Keratinocyte (primary cell): ENCODE results near the gene C22orf39. TPM values are rescaled to one million over a fixed set of nuclear protein-coding genes. Genes with fewer than 3 reads are reported as not detected.

Experiments
- DNase-seq: peaks from one replicate; pipeline ENCODE4 v3.0.0-alpha.2; 2011; ENCODE audit warnings: low read depth, missing footprints, low spot score
- FAIRE-seq: peaks from 2 replicates; lab custom pipeline; 2011; peaks lifted over from hg19 to GRCh38; lab: Jason Lieb, UNC
- H2AFZ ChIP-seq: 2 replicates; pipeline ENCODE4 v1.6.0; 2012; ENCODE audit warnings: low read length, control low read depth, inconsistent platforms; ENCODE audit not compliant: control insufficient read depth
- H3K27ac ChIP-seq: 2 replicates; pipeline ENCODE4 v1.5.1; 2011; ENCODE audit warnings: low read length; ENCODE audit not compliant: control insufficient read depth, insufficient read depth
- H3K27me3 ChIP-seq: 3 replicates; pipeline ENCODE4 v1.6.0; 2011; ENCODE audit warnings: low read length; ENCODE audit not compliant: control insufficient read depth, insufficient read depth; ENCODE audit errors: extremely low read depth
- H3K36me3 ChIP-seq, 2 experiments: 2 replicates in 1 of 2; 3 replicates in 1 of 2; pipeline ENCODE4 v1.5.1; 2011; ENCODE audit warnings: low read length in 2 of 2, mild to moderate bottlenecking in 1 of 2; ENCODE audit not compliant: control insufficient read depth in 2 of 2, insufficient read depth in 2 of 2; ENCODE audit errors: extremely low read depth in 1 of 2
- H3K4me1 ChIP-seq: 3 replicates; pipeline ENCODE4 v1.5.1; 2011; ENCODE audit warnings: low read length; ENCODE audit not compliant: control insufficient read depth, insufficient read depth; ENCODE audit errors: extremely low read depth
- H3K4me2 ChIP-seq: 3 replicates; pipeline ENCODE4 v1.6.0; 2011; ENCODE audit warnings: low read depth, low read length; ENCODE audit not compliant: control insufficient read depth, insufficient read depth; ENCODE audit errors: extremely low read depth
- H3K4me3 ChIP-seq, 3 experiments: fragments of 200-600 bp in 1 of 3; sonication (generic) in 1 of 3; 2 replicates in 2 of 3; 3 replicates in 1 of 3; pipeline ENCODE4 v1.5.1; 2011 to 2016; ENCODE audit warnings: low read length in 3 of 3, mild to moderate bottlenecking in 3 of 3, control low read depth in 2 of 3, inconsistent platforms in 1 of 3, low read depth in 1 of 3, mixed read lengths in 1 of 3, mixed run types in 1 of 3, moderate library complexity in 1 of 3; ENCODE audit not compliant: control insufficient read depth in 2 of 3, insufficient read depth in 2 of 3; ENCODE audit errors: extremely low read depth in 1 of 3
- H3K79me2 ChIP-seq: 2 replicates; pipeline ENCODE4 v1.6.0; 2012; ENCODE audit warnings: low read length; ENCODE audit not compliant: control insufficient read depth, insufficient read depth
- H3K9ac ChIP-seq: 3 replicates; pipeline ENCODE4 v1.6.0; 2011; ENCODE audit warnings: low read length; ENCODE audit not compliant: control insufficient read depth, insufficient read depth; ENCODE audit errors: extremely low read depth
- H3K9me1 ChIP-seq: 3 replicates; pipeline ENCODE4 v1.6.0; 2011; ENCODE audit warnings: low read length; ENCODE audit not compliant: control insufficient read depth, insufficient read depth; ENCODE audit errors: extremely low read depth
- H3K9me3 ChIP-seq: 2 replicates; pipeline ENCODE4 v1.5.1; 2012; ENCODE audit warnings: low read depth, low read length; ENCODE audit not compliant: control insufficient read depth
- H4K20me1 ChIP-seq: 3 replicates; pipeline ENCODE4 v1.6.0; 2011; ENCODE audit warnings: low read length; ENCODE audit not compliant: control insufficient read depth, insufficient read depth; ENCODE audit errors: extremely low read depth
- EZH2 ChIP-seq: IDR thresholded peaks from one replicate; pipeline ENCODE4 v1.6.1; 2012; ENCODE audit warnings: inconsistent platforms, mild to moderate bottlenecking, low read length, moderate library complexity
- dilution Hi-C: fragments of 300-500 bp; cut with MboI; formaldehyde crosslinking; loops from one replicate; pipeline ENCODE4 v1.7.0; 2020; ENCODE audit warnings: low sequenced_read_pairs; ENCODE audit not compliant: extremely low pct_ligation_motif_present
- polyA plus RNA-seq, 5 experiments: library from polyadenylated mRNA; depleted of rRNA in 3 of 5; stranded (reverse) in 3 of 5; stranded (forward) in 1 of 5; unstranded in 1 of 5; fragments of >200 nt; gene quantifications; 1 replicate in 1 of 5; 2 replicates in 3 of 5; 3 replicates in 1 of 5; pipeline versions ENCODE4 v1.2.1 to v1.2.3, GENCODE V29; 2011 to 2012; ENCODE audit warnings: missing spikeins in 2 of 5, low read depth in 1 of 5, low replicate concordance in 1 of 5
- TF ChIP-seq, protein P1 (sequence below), 3 experiments: IDR thresholded peaks in 1 of 3; conservative IDR thresholded peaks in 1 of 3; optimal IDR thresholded peaks in 1 of 3; 2 replicates in 2 of 3; 3 replicates in 1 of 3; pipeline versions ENCODE3 to v1.5.1; 2011; ENCODE audit warnings: low read length in 3 of 3, mild to moderate bottlenecking in 3 of 3, moderate library complexity in 2 of 3, control low read depth in 1 of 3, inconsistent platforms in 1 of 3; ENCODE audit not compliant: insufficient read depth in 2 of 3; ENCODE audit errors: extremely low read depth in 1 of 3

C22orf39 gene
- polyA plus RNA-seq, 1 donor (not counting 4 experiments of a cell fraction or from before 2014, with no cell fraction given) = 13.8 TPM

DNA sequence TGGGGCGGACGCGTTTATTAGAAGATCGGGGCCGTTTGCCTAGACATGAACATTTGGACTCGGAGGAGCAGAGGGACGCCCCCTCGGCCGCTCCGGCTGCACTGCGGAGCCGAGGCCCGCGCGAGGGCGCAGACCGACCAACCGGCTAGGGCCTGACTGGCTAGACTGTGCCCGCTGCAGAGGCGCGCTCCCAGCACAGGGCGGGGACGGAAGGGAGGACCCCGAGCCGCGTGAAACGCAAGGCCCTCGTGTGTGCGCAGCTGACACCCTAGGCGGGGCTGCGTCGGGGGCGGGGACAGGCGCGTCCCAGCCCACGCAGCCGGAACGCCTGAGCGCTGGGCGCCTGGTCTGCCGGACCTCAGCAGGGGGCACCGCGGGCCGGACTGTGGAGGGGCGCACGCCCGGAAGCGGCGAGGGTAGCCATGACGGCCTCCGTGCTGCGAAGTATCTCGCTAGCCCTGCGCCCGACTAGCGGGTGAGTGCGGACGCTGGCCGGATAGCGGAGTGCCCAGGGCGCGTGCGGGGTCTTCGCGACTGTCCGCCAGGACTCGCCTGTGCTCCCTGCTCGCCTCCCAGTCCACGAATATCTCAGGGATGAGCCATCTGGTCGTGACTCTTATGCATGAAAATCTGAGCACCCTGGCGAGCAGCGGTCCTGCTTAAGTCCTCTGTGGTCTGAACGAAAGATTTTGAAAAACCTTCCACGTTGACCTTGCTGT, 15.2 kb downstream of the C22orf39 start, which contains the start of gene MRPL40:
TSS of gene MRPL40 (plus strand) at position 413 of the 719 bp plus-strand sequence. CDS start at position 423, 10 bp downstream.
- H3K27ac ChIP-seq = peak within 1 kb of the TSS; percentile 94
- H3K9me1 ChIP-seq = peaks cover 2% of the 10 kb centered on the region
- peak within 1 kb of the TSS; percentile 66 for H3K4me2 ChIP-seq
- H3K4me3 ChIP-seq = peak within 1 kb of the TSS; percentile 79 to 97 (median 92)
- DNase-seq (peak; percentile 68), FAIRE-seq (no peak)
- TF ChIP-seq, protein P1, sequence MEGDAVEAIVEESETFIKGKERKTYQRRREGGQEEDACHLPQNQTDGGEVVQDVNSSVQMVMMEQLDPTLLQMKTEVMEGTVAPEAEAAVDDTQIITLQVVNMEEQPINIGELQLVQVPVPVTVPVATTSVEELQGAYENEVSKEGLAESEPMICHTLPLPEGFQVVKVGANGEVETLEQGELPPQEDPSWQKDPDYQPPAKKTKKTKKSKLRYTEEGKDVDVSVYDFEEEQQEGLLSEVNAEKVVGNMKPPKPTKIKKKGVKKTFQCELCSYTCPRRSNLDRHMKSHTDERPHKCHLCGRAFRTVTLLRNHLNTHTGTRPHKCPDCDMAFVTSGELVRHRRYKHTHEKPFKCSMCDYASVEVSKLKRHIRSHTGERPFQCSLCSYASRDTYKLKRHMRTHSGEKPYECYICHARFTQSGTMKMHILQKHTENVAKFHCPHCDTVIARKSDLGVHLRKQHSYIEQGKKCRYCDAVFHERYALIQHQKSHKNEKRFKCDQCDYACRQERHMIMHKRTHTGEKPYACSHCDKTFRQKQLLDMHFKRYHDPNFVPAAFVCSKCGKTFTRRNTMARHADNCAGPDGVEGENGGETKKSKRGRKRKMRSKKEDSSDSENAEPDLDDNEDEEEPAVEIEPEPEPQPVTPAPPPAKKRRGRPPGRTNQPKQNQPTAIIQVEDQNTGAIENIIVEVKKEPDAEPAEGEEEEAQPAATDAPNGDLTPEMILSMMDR (optimal IDR thresholded peaks at IDR 0.05 in 1 of 3, IDR thresholded peaks at IDR 0.05 in 1 of 3, conservative IDR thresholded peaks at IDR 0.05 in 1 of 3; ENCODE audit: extremely low read depth in 1 of 3, insufficient read depth in 2 of 3, low read length in 3 of 3) = no peak
- no peak for TF ChIP-seq EZH2
- H3K27me3 ChIP-seq = no peaks in the 10 kb centered on the region
- peak within 1 kb of the TSS; percentile 96 for H2AFZ ChIP-seq
- dilution Hi-C loops = no loop called here
- H3K36me3 ChIP-seq = peaks cover 7 to 23% of the 10 kb centered on the region in 2 experiments
- H3K79me2 ChIP-seq = peaks cover 38% of the 10 kb centered on the region
- peaks cover 12% of the 10 kb centered on the region for H4K20me1 ChIP-seq
- H3K9me3 ChIP-seq = no peaks in the 10 kb centered on the region
- H3K9ac ChIP-seq = peak within 1 kb of the TSS; percentile 96
- H3K4me1 ChIP-seq = peaks cover 25% of the 10 kb centered on the region

- H3K27me3 ChIP-seq = no peaks in the 10 kb centered on the region
- peaks cover 4 to 22% of the 10 kb centered on the region in 2 experiments for H3K36me3 ChIP-seq
- H3K79me2 ChIP-seq = peaks cover 44% of the 10 kb centered on the region
- H2AFZ ChIP-seq = peak within 1 kb of the TSS; percentile 96
- TF ChIP-seq, protein P1 (optimal IDR thresholded peaks at IDR 0.05 in 1 of 3, IDR thresholded peaks at IDR 0.05 in 1 of 3, conservative IDR thresholded peaks at IDR 0.05 in 1 of 3; ENCODE audit: extremely low read depth in 1 of 3, insufficient read depth in 2 of 3, low read length in 3 of 3) = no peak
- TF ChIP-seq EZH2 = no peak
- peak within 1 kb of the TSS; percentile 96 for H3K4me2 ChIP-seq
- H3K27ac ChIP-seq = peak within 1 kb of the TSS; percentile 94
- dilution Hi-C loops = no loop called here
- FAIRE-seq (no peak), DNase-seq (no peak)
- H3K4me1 ChIP-seq = peaks cover 25% of the 10 kb centered on the region
- H3K9me1 ChIP-seq = peaks cover 2% of the 10 kb centered on the region
- peak within 1 kb of the TSS; percentile 96 for H3K9ac ChIP-seq
- peaks cover 13% of the 10 kb centered on the region for H4K20me1 ChIP-seq
- H3K9me3 ChIP-seq = no peaks in the 10 kb centered on the region
- peak within 1 kb of the TSS; percentile 92 to 97 (median 96) for H3K4me3 ChIP-seq
Observed at GRCh38 chr22:19431649-19432132, 15.8 kb downstream of the C22orf39 start, which contains the start of gene HIRA. HIRA (minus strand) TSS chr22:19431733; CDS start chr22:19431476, 257 bp downstream.
